ENCODE results near the gene SH3RF3. TPM values are rescaled to one million over a fixed set of nuclear protein-coding genes. Genes with fewer than 3 reads are reported as not detected.

Gene SH3RF3
- total RNA-seq, 1 donor from 2014 or later: 1.7 TPM

DNA sequence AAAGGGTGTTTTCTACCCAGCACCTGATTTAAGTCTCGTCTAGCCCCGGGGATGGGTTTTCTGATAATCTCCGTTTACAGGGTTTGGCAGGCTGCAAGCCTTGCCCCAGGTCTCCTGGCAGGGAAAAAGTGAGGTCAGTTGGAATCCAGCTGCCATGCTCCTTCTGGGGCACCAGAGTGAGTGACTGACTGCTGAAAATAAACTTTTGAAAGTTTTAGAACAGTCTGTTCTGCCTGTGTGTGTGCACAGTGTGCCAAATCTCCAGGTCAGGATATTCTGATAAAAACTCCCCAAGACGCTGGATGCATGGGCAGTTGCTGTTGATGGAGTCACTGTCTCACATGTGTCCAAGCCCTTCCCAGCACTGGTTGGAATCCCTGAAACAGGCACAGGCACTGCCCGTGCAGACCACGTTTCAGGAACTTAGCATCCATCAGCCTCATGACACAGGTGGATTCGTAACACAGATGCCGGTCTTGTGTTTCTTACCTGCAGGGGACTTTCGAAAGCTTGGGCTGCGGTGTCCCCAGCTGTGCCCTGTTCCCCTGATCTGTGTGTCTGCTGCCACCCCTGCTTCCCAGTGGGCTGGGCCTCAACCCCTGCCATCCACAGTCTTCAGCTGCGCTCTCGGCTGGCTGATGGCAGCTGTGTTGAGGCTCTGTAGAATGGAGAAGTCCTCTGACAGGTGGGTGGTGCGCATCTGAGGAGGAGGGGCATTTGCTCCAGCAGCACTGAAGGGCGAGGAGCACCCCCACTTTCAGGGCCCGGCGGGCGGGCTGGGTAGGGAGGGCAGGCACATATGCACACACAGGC lies 65.0 kb downstream of the SH3RF3 start:
- no peak overlapping the region for H3K4me3 Mint-ChIP-seq (ENCODE audit: unreplicated experiment)
- H3K27me3 Mint-ChIP-seq (ENCODE audit: unreplicated experiment): peaks cover 6% of the 10 kb centered on the region
- no peaks in the 10 kb centered on the region for H3K36me3 Mint-ChIP-seq (ENCODE audit: unreplicated experiment)
- TF ChIP-seq, protein P1, sequence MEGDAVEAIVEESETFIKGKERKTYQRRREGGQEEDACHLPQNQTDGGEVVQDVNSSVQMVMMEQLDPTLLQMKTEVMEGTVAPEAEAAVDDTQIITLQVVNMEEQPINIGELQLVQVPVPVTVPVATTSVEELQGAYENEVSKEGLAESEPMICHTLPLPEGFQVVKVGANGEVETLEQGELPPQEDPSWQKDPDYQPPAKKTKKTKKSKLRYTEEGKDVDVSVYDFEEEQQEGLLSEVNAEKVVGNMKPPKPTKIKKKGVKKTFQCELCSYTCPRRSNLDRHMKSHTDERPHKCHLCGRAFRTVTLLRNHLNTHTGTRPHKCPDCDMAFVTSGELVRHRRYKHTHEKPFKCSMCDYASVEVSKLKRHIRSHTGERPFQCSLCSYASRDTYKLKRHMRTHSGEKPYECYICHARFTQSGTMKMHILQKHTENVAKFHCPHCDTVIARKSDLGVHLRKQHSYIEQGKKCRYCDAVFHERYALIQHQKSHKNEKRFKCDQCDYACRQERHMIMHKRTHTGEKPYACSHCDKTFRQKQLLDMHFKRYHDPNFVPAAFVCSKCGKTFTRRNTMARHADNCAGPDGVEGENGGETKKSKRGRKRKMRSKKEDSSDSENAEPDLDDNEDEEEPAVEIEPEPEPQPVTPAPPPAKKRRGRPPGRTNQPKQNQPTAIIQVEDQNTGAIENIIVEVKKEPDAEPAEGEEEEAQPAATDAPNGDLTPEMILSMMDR (IDR thresholded peaks at IDR 0.05; ENCODE audit: partially characterized antibody, unreplicated experiment): no peak
- peaks cover 1% of the 10 kb centered on the region for H3K9me3 Mint-ChIP-seq (ENCODE audit: unreplicated experiment)
- peaks cover 8% of the 10 kb centered on the region for H3K4me1 Mint-ChIP-seq (ENCODE audit: low read depth, unreplicated experiment)
- no peak for DNase-seq
- no peak overlapping the region for H3K27ac Mint-ChIP-seq (ENCODE audit: unreplicated experiment)

DNA sequence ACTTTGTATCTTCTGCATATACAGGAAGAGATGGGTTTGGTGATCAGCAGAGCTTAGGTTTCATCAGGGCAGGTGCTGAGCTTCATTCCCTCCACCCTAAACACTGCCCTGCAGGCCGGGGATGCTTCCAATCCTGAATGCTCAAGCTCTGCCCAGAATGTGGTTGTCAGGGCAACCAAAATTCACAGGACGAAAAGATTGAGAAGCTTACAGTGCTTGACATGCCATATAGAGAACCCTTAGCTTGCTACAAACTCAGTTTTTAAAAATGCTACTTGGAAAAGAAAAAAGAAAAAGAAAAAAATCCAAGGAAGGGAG lies 65.6 kb downstream of the SH3RF3 start:
- TF ChIP-seq, protein P1 (IDR thresholded peaks at IDR 0.05; ENCODE audit: partially characterized antibody, unreplicated experiment): no peak
- peaks cover 8% of the 10 kb centered on the region for H3K4me1 Mint-ChIP-seq (ENCODE audit: low read depth, unreplicated experiment)
- peaks cover 1% of the 10 kb centered on the region for H3K9me3 Mint-ChIP-seq (ENCODE audit: unreplicated experiment)
- H3K27ac Mint-ChIP-seq (ENCODE audit: unreplicated experiment): no peak overlapping the region
- no peaks in the 10 kb centered on the region for H3K36me3 Mint-ChIP-seq (ENCODE audit: unreplicated experiment)
- no peak for DNase-seq
- no peak overlapping the region for H3K4me3 Mint-ChIP-seq (ENCODE audit: unreplicated experiment)
- H3K27me3 Mint-ChIP-seq (ENCODE audit: unreplicated experiment): peaks cover 6% of the 10 kb centered on the region

DNA sequence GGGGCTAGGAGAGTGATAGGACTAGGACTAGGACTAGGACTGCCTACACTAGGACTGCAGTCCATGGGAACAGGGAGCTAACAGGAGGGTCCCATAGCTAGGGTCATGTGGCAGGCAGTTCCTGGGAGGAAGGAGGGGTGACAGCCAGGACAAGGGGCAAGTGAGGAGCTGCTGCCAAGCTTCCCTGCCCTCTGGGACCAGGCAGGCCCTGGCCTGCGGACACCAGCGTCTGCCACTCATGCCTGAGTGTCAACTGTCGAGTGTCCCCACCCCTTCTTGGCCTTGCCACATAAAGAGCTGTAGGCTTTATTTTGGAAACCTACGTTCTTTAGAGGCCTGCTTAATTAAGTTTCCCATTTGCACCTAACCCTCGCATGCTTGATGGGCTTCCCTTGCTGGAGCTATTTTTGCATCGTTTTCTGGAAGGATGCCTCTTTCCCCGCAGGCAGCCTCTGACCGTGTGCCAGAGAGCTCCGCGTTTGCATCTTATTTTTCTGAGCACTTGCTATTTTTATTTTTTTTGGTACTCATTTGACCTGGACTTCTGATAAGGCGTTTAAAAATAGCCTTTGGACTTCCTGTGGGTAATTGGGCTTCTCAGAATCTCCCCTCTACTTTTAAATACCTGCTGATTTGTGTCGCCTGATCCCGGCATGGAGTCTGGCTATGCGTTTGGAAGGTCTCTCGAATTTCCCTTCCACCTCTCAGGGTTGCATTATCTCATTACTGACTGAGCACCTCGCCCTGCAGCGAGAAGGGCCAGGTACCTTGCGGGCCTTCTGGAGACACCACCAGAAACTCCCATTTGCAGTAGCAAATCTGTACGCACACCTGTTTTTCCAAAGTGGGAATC lies 66.4 kb downstream of the SH3RF3 start:
- H3K36me3 Mint-ChIP-seq (ENCODE audit: unreplicated experiment): no peaks in the 10 kb centered on the region
- DNase-seq: no peak
- H3K27me3 Mint-ChIP-seq (ENCODE audit: unreplicated experiment): peaks cover 6% of the 10 kb centered on the region
- H3K4me1 Mint-ChIP-seq (ENCODE audit: low read depth, unreplicated experiment): peaks cover 8% of the 10 kb centered on the region
- TF ChIP-seq, protein P1 (IDR thresholded peaks at IDR 0.05; ENCODE audit: partially characterized antibody, unreplicated experiment): no peak
- no peak overlapping the region for H3K27ac Mint-ChIP-seq (ENCODE audit: unreplicated experiment)
- no peak overlapping the region for H3K4me3 Mint-ChIP-seq (ENCODE audit: unreplicated experiment)
- H3K9me3 Mint-ChIP-seq (ENCODE audit: unreplicated experiment): peaks cover 1% of the 10 kb centered on the region

DNA sequence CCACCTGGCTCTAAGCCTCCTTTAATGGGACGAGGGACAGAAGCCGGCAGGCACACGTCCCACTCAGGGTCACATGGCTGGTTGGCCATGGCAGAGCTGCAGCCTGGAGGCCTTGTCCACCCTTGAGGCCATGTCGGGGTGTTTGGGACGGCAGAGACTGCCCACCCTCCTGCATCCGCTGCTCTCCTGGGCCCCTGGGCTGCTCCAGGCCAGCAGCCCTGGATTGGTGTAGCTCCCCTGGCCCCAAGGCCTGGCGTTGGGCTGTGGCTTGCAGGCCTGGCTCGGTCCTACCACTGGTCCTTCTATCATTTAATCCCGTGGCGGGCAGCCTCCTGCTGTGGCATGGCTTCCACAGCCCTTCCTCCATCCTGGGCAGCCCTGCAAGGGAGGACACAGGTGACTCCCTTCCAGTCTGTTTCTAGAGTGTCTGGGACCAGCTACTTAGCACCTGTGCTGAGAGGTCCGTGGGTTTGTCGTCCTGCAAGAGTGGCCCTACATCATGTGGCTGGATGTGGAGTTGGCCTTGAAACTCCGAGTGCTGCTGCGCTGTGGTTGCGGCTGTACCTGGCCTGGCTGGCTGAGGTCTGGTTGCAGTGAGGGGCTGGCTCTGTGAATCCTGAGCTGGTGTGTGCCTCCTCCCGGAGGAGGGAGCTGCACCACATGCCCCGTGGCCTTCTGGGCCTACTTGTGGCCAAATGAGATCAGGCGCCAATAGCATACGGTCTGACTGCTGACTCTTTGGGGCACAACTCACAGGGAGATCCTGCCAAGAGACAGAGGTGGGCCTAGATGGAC lies 67.3 kb downstream of the SH3RF3 start:
- no peaks in the 10 kb centered on the region for H3K36me3 Mint-ChIP-seq (ENCODE audit: unreplicated experiment)
- TF ChIP-seq, protein P1 (IDR thresholded peaks at IDR 0.05; ENCODE audit: partially characterized antibody, unreplicated experiment): no peak
- DNase-seq: no peak
- H3K27me3 Mint-ChIP-seq (ENCODE audit: unreplicated experiment): peaks cover 8% of the 10 kb centered on the region
- H3K27ac Mint-ChIP-seq (ENCODE audit: unreplicated experiment): no peak overlapping the region
- H3K4me3 Mint-ChIP-seq (ENCODE audit: unreplicated experiment): no peak overlapping the region
- peaks cover 8% of the 10 kb centered on the region for H3K4me1 Mint-ChIP-seq (ENCODE audit: low read depth, unreplicated experiment)
- peaks cover 1% of the 10 kb centered on the region for H3K9me3 Mint-ChIP-seq (ENCODE audit: unreplicated experiment)

Data from glutamatergic neuron (in vitro differentiated cells).